Measurements from ENCODE around the gene CEPT1. TPM values are rescaled to one million over a fixed set of nuclear protein-coding genes. Genes with fewer than 3 reads are reported as not detected.
A peak's percentile ranks its signal among the peaks of the same experiment; 100 is the strongest.

Gene CEPT1
- total RNA-seq, 4 donors from 2014 or later = 23.5 to 44.0 (median 31.8) TPM

DNA sequence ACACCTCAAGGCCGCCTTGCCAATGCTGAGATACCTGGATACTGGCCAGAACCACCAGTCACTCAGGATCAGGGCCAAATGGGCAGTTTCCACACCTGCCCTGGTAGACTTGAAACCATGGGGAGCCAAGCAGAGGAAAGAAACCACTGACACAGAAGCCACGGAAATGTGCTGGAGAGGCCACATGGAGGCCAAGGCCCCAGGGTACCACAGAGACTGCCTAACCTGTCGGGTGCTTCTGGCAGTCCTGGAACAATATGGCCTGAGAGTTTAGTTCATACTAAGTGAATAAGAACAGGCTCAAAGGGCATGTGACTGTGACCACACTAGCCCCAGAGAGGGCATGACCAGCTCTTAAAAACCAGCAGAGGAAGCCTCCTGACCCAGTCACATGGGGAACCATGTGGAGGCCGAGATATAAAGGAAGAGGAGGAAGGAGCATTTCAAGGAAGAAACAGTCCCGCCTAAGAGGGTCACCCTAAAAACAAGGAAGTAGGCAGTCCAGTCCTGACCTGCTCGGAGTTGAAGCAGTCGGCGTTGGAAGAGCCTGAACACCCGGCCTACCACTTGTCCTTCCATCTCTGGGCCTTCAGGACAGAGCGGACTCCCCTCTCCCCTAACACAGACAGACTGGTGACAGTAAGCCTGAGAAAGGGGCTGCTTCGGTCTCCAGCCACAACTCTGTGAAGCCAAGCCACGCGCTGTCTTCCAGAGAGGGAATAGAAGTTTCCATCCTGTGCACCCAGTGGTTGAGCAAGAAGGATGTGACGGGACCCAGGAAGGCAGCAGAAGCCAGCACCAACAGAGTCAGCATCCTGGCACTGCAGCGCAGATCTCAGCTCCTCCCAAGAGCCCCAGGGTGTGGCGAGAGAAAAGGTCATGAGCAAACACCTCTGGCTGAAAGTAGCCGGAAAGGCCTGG, 60.1 kb downstream of the CEPT1 start, which contains the start of gene DENND2D:
Gene DENND2D, minus strand, starts transcription at position 766 of the 921 bp plus-strand sequence. Its CDS starts 187 bp downstream, at position 579.
- 70% methylated on average over 17 of the region's 17 CpGs for WGBS, 2 donors
- TF ChIP-seq, protein P1, sequence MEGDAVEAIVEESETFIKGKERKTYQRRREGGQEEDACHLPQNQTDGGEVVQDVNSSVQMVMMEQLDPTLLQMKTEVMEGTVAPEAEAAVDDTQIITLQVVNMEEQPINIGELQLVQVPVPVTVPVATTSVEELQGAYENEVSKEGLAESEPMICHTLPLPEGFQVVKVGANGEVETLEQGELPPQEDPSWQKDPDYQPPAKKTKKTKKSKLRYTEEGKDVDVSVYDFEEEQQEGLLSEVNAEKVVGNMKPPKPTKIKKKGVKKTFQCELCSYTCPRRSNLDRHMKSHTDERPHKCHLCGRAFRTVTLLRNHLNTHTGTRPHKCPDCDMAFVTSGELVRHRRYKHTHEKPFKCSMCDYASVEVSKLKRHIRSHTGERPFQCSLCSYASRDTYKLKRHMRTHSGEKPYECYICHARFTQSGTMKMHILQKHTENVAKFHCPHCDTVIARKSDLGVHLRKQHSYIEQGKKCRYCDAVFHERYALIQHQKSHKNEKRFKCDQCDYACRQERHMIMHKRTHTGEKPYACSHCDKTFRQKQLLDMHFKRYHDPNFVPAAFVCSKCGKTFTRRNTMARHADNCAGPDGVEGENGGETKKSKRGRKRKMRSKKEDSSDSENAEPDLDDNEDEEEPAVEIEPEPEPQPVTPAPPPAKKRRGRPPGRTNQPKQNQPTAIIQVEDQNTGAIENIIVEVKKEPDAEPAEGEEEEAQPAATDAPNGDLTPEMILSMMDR (IDR thresholded peaks at IDR 0.05) = no peak
- no peak for TF ChIP-seq POLR2A (IDR thresholded peaks at IDR 0.05)
- H3K4me3 ChIP-seq (ENCODE audit: low read depth, poor library complexity, severe bottlenecking) = no peak within 1 kb of the TSS
- DNase-seq (ENCODE audit: low spot score in 2 of 2) = peak; percentile 79 to 90
- intact Hi-C loops (cut with DNase I; ENCODE audit: low total_unique reads) = no loop called here

GRCh38 chr1:111200802-111201161, 60.8 kb downstream of the CEPT1 start:
- no peak overlapping the region for H3K4me3 ChIP-seq (ENCODE audit: low read depth, poor library complexity, severe bottlenecking)
- DNase-seq (ENCODE audit: low spot score in 2 of 2) = no peak
- intact Hi-C loops (cut with DNase I; ENCODE audit: low total_unique reads) = no loop called here
- TF ChIP-seq POLR2A (IDR thresholded peaks at IDR 0.05) = no peak
- TF ChIP-seq, protein P1 (IDR thresholded peaks at IDR 0.05) = no peak
- 62 to 86% methylated on average over 3 of the region's 3 CpGs for whole genome bisulfite sequencing, 2 donors

DNA sequence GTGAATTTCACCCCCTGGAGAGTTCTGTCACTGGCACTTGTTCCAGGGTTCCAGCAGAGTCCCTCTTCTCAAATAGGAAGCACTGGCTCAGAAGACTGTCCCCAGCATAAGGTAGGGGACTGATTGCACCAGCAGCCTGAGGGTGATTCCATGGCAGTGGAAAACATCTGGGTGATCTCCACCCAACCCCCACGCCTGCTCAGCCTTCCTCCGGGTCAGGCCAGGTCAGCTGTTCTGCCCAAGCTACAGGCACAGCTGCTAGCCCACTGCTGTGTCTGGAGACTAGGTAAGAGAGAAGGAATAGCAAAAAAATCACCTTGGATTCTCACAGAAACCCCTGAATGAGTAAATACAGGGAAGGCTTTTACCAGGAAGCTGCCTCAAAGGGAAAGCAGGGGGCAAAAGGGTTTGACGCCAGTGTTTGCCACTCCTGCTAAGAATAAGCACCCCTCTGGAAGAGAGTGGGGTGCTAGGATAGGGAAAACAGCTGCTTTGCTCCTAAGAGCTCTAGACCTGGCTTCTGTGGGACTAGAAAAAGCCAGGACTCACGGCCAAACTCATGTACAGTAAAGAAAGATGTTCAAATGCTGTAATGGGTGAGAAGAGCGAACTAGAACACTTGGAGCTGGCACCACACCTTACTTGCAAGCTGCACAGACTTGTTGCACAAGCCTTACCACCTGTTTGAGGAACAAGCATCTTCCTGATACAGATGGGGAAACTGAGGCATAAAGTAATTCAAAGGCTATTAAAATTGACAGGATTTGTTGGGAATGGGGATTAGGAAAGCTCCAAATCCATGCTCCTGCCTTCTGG, 61.5 kb downstream of the CEPT1 start:
- no peak overlapping the region for H3K4me3 ChIP-seq (ENCODE audit: low read depth, poor library complexity, severe bottlenecking)
- 42 to 51% methylated on average over 5 of the region's 5 CpGs for WGBS, 2 donors
- intact Hi-C loops (cut with DNase I; ENCODE audit: low total_unique reads) = no loop called here
- DNase-seq (ENCODE audit: low spot score in 2 of 2) = no peak
- TF ChIP-seq, protein P1 (IDR thresholded peaks at IDR 0.05) = no peak
- TF ChIP-seq POLR2A (IDR thresholded peaks at IDR 0.05) = no peak

- intact Hi-C loops (cut with DNase I; ENCODE audit: low total_unique reads) = no loop called here
- 63 to 70% methylated on average over 1 of the region's 1 CpG for WGBS, 2 donors
- TF ChIP-seq, protein P1 (IDR thresholded peaks at IDR 0.05) = no peak
- TF ChIP-seq POLR2A (IDR thresholded peaks at IDR 0.05) = no peak
- no peak for DNase-seq (ENCODE audit: low spot score in 2 of 2)
- no peak overlapping the region for H3K4me3 ChIP-seq (ENCODE audit: low read depth, poor library complexity, severe bottlenecking)
These were observed 62.3 kb downstream of the CEPT1 start for GRCh38 chr1:111202366-111202706.

DNA sequence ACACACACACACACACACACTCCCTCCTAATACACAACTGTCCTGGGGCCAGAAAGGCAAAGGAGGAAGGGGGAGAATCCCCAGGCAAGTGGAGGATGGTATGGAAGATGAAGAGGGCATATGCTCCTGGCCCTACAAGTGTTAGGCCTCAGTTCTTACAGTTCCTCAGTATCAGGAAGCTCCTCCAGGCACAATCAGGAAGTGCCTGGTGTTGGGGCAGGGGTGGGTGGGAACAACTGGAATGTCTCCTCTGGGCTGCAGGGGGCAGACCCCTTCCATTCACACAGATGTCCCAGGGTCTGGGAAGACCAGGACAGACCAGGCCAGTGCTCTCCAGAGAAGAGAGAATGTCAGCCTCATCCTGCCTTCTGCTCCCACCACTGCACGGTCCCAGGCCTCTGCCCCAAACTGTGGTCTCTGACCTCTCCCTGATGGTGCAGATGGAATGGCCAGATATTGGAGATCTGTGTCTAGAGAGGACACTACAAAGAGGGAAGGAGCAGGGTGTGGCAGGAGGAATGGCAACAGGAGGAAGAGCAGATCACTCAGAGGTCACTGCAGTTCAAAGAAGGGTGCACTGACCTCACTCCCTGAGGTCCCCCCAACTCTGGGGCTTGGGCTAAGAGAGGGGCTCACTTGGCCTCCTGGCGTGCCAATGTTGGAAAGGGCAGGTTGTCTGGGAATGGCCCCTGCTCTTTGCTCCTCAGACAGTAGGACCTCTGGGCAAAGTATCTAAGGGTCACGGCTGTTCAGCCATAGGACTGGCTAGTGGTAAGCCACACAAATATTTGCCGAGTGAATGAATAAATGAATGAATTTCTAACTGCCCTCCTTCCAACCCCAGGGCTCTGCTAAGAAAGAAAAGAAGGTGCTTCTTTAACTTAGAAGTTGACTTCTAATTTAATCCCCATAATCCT, 62.9 kb downstream of the CEPT1 start:
- DNase-seq (ENCODE audit: low spot score in 2 of 2) = no peak
- intact Hi-C loops (cut with DNase I; ENCODE audit: low total_unique reads) = no loop called here
- H3K4me3 ChIP-seq (ENCODE audit: low read depth, poor library complexity, severe bottlenecking) = peak overlapping the region; percentile 13
- TF ChIP-seq, protein P1 (IDR thresholded peaks at IDR 0.05) = no peak
- no peak for TF ChIP-seq POLR2A (IDR thresholded peaks at IDR 0.05)
- WGBS, 2 donors = 54 to 56% methylated on average over 4 of the region's 4 CpGs

All from lower leg skin (tissue), 4 donors.